Breast epithelium (tissue), 3 donors: ENCODE measurements around the gene ADAMTS2.

ENCODE experiments used
- CTCF ChIP-seq, 3 donors: fragments of 450-650 bp; IDR thresholded peaks; one replicate each; pipeline ENCODE4 v1.5.1; 2016 to 2017; ENCODE audit warnings: antibody characterized with exemption in 3 of 3, mild to moderate bottlenecking in 3 of 3, moderate library complexity in 3 of 3
- POLR2A ChIP-seq: fragments of 450-650 bp; IDR thresholded peaks from one replicate; pipeline ENCODE4 v1.6.1; 2016; ENCODE audit warnings: antibody characterized with exemption, mild to moderate bottlenecking, moderate library complexity

GRCh38 chr5:179347581-179347980 is 2.3 kb upstream of the ADAMTS2 start:
- TF ChIP-seq POLR2A: no peak
- TF ChIP-seq CTCF (IDR thresholded peaks at IDR 0.05): no peak
